Activated CD4-positive, alpha-beta T cell treated with anti-CD3 and anti-CD28 coated beads, Interleukin-2, Interleukin-4, amounts not matched to agents 100 ng/mL and 50 ng/mL, durations not matched to agents 16 hours and 8 hours (primary cell): Measurements from ENCODE around the gene PRKCG.
"Not testable (repeated sequence)": the region's sequence is repeated elsewhere in the genome, so short reads cannot be mapped to it uniquely, and the experiment has no call there.

Experiments
- DNase-seq: peaks from one replicate; pipeline ENCODE4 v3.0.0-alpha.2; 2020; ENCODE audit warnings: low spot score

PRKCG gene

GRCh38 chr19:53881482-53882390, at the start of gene PRKCG:
TSS of gene PRKCG (plus strand) at chr19:53882197. CDS start at chr19:53882495, 298 bp downstream.
- DNase-seq = no peak

DNA sequence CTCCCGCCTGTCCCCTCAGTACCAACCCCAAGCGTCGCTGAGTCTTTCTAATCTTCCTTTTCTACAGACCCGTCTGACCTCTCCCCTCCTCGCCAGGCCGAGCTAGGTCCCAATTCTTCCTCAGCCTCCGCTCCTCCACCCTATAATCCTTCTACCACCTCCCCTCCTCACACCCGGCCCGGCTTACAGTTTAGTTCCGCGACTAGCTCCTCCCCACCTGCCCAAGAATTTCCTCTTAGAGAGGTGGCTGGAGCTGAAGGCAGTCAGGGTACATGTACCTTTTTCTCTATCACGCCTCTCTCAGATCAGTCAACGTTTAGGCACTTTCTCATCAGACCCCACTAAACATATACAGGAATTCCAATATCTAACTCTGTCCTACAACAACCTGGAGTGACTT, 49.1 kb upstream of the PRKCG start:
- not testable (repeated sequence) for DNase-seq

DNA sequence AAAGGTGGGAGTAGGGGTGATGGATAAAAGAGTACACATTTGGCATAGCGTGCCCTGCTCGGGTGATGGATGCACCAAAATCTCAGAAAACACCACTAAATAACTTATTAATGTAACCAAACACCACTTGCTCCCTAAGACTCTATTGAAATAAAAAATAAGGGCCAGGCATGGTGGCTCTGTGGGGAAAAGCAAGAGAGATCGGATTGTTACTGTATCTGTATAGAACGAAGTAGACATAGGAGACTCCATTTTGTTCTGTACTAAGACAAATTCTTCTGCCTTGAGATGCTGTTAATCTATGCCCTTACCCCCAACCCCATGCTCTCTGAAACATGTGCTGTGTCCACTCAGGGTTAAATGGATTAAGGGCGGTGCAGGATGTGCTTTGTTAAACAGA, 43.6 kb upstream of the PRKCG start:
- not testable (repeated sequence) for DNase-seq

DNA sequence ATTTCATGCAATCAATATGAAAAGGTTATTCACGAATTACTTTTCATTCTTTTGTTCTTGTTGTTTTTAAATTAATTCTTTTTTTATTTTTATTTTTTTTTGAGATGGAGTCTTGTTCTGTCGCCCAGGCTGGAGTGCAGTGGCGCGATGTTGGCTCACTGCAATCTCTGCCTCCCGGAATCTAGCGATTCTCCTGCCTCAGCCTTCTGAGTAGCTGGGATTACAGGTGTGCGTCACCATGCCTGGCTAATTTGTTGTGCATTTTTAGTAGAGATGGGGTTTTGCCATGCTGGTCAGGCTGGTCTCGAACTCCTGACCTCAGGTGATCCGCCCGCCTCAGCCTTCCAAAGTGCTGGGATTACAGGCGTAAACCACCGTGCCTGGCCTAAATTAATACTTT, 41.8 kb upstream of the PRKCG start:
- DNase-seq = not testable (repeated sequence)

GRCh38 chr19:53840914-53841313, 41.1 kb upstream of the PRKCG start:
- DNase-seq = not testable (repeated sequence)

- DNase-seq = no peak
These were observed 37.1 kb upstream of the PRKCG start for GRCh38 chr19:53844849-53845246.

GRCh38 chr19:53847555-53847954, 34.4 kb upstream of the PRKCG start:
- no peak for DNase-seq

GRCh38 chr19:53849237-53849676, 32.7 kb upstream of the PRKCG start:
- no peak for DNase-seq

DNA sequence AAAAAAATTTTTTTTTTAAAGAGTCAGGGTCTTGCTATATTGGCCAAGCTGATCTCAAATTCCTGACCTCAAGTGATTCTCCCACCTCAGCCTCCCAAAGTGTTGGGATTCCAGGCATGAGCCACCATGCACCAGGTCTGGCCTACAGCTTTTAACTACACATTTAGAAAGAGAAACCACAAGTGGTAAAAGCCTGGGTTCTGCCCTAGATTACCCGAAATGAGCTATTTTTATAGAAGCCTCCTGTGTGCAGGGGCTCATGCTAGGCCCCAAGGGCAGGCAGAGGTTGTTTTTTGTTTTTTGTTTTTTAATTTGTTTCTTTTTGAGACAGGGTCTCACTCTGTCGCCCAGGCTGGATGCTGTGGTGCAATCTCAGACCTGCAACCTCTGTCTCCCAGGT, 28.3 kb upstream of the PRKCG start:
- DNase-seq = no peak

- no peak for DNase-seq
These were observed 17.6 kb upstream of the PRKCG start for GRCh38 chr19:53864308-53864836.

GRCh38 chr19:53865523-53865917, 16.5 kb upstream of the PRKCG start:
- no peak for DNase-seq

DNA sequence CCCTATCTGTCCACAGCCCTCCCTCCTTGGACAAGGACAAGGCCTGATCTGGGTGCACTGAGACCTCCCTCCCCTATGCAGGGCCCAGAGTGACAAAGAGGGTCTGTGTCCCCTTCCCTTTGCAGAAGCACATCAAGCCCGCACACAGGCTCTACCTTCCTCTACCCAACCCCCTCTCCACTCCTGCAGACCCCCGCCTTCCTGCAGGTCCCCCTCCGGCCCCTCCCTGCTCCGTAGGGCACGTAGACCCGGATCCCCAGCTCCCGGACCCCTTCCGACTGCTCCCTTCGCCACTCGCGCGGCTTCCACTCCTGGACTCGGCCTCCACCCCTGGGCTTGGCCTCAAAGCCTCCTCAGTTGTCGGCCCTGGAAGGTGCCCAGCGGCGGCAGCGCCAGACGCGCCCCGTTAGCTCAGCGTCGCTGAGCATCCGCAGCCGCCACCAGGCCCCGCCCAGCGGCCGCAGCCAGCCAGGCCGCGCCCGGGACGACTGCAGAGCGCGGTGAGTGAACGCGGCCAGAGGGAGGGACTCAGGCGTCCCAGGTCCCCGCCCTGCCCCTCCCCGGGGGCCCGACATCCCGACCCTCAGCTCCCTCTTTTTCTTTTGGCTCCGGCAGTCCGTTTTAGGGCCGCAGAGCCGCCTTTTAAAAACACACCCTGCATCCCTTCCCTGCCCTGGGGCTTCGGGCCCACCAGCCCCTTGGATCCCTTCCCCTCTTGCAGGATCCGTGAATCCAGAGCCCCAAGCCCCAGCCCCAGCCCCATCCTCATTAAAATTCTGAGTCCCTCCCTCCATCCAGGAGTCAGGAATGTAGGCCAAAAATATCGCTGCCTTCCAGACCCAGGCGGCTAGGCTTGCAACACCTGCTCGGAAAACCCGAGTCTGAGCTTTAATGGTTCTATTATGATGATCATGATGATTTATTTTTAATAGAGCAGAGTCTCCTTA, 15.8 kb upstream of the PRKCG start:
- DNase-seq = peak; percentile 67

DNA sequence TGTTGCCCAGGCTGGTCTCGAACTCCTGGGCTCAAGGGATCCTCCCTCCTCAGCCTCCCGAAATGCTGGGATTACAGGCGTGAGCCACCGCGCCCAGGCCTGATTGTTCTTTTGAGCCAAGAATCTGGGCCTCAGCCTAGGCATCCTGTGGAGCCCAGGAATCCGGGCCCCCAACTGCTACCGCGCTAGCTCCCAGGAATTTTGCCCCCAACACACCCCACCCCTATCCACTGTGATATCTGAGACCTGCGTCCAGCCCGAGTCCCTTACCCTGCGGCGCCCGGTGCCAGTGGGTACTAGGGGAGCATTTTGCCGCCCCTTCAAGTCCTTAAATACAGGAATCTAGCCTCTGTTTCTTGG, 15.2 kb upstream of the PRKCG start:
- DNase-seq = no peak

DNA sequence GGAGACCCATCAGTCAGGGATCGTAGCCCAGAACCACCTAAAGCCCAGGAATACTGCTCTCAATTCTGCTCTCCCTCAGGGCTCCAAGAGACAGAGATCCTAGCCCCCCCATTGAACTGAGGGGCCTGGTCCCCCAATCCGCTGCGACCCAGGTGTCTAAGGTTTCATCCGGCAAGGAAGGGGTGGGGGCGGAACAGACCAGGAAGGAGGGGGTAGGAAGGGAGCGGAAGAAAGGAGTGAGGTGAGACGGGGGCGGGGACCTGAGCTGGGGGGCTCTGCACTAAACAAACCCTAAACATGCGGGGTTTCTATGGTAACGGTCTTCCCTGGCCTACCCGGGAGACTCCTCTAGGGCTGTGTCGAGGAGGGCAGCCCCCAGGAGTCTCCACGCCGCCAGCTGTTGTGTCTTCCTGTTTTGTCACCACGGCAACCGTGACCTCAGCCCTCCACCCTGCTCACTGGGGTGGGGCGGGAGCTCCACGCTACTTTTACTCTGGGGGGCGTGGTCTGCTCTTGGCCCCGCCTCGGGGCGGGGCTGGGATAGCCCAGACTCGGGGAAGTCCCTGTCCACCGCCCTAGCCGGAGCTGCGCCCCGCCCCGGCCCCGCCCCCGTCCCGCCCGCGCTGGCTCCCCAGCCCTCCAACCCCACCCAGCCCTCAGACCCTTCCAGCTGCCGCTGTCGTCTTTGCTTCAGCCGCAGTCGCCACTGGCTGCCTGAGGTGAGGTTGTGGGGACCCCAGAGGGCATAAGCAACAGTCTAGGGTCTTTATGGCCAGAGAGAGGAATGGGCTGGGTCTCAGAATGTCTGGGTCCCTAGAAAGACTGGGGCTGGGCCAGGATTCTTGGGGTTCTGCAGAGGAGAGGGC, 14.5 kb upstream of the PRKCG start, which contains the start of gene MYADM:
MYADM (plus strand) TSS at position 659 of the 866 bp plus-strand sequence. CDS start 5,647 bp downstream, outside the sequence.
- DNase-seq = peak; percentile 98

GRCh38 chr19:53868091-53868891, 13.7 kb upstream of the PRKCG start:
- DNase-seq = no peak

GRCh38 chr19:53868892-53869804, 12.8 kb upstream of the PRKCG start:
- peak; percentile 75 for DNase-seq

- not testable (repeated sequence) for DNase-seq
These were observed 12.1 kb upstream of the PRKCG start for GRCh38 chr19:53869805-53870484.

- no peak for DNase-seq
These were observed 11.5 kb upstream of the PRKCG start for GRCh38 chr19:53870485-53870844.

- no peak for DNase-seq
These were observed 10.5 kb upstream of the PRKCG start for GRCh38 chr19:53871454-53871853.
